A549 treated with ZK216348 at 1 μM for 4 hours (cell line): ENCODE results near the gene POLR3GL. TPM values are rescaled to one million over a fixed set of nuclear protein-coding genes. Genes with fewer than 3 reads are reported as not detected.

ENCODE experiments used
- total RNA-seq: library from RNA; stranded (reverse); fragments of 200-300 nt; extraction: Qiagen RNA extraction; gene quantifications from 5 replicates; pipeline ENCODE4 v1.2.3, GENCODE V29; 2022; ENCODE audit warnings: low read depth

POLR3GL gene
- total RNA-seq: 10.3 to 13.0 TPM (median 11.8 TPM) in 5 replicates

GRCh38 chr1:145964328-145965118, at the start of gene POLR3GL, which contains the start of gene ANKRD34A:
Gene POLR3GL (plus strand): TSS chr1:145964690. CDS start chr1:145974866, 10,176 bp downstream.
Gene ANKRD34A (minus strand): TSS chr1:145964575. CDS start chr1:145961759, 2,816 bp downstream.

GRCh38 chr1:145918144-145918991, 46.1 kb upstream of the POLR3GL start, which contains the start of gene PEX11B:
Gene PEX11B (minus strand): TSS chr1:145918717. CDS start chr1:145918688, 29 bp downstream.

GRCh38 chr1:145927063-145927886, 37.2 kb upstream of the POLR3GL start, which contains the start of gene RBM8A:
Gene RBM8A (minus strand): TSS chr1:145927484. CDS start chr1:145927426, 58 bp downstream.

GRCh38 chr1:145957443-145958319, 6.8 kb upstream of the POLR3GL start, which contains the start of gene LIX1L:
Gene LIX1L (minus strand): TSS chr1:145958017. CDS start chr1:145957927, 90 bp downstream.

GRCh38 chr1:145996433-145997015, 32.0 kb downstream of the POLR3GL start, which contains the start of gene TXNIP:
Gene TXNIP (minus strand): TSS chr1:145996579. CDS start chr1:145996266, 313 bp downstream.

GRCh38 chr1:146021622-146022402, 57.3 kb downstream of the POLR3GL start, which contains the start of gene HJV:
Gene HJV (minus strand): TSS chr1:146021735. CDS start chr1:146020231, 1,504 bp downstream.

Other genes starting within 250 kb of the POLR3GL start
- gene CD160, start 245.2 kb upstream of the POLR3GL start, total RNA-seq: not detected in 5 replicates
- 11.1 to 12.5 TPM (median 12.1 TPM) in 5 replicates for gene RNF115, start 140.6 kb upstream of the POLR3GL start, total RNA-seq
- 33.2 to 36.2 TPM (median 34.6 TPM) in 5 replicates for gene POLR3C, start 140.5 kb upstream of the POLR3GL start, total RNA-seq
- 5.2 to 7.7 TPM (median 6.4 TPM) in 5 replicates for gene NUDT17, start 119.1 kb upstream of the POLR3GL start, total RNA-seq
- gene PIAS3, start 105.6 kb upstream of the POLR3GL start, total RNA-seq: 29.2 to 40.6 TPM (median 34.2 TPM) in 5 replicates
- gene ANKRD35, start 78.8 kb upstream of the POLR3GL start, total RNA-seq: not detected in 5 replicates
- 0.88 to 1.7 TPM (median 1.1 TPM) in 5 replicates for gene ITGA10, start 54.6 kb upstream of the POLR3GL start, total RNA-seq
- 25.4 to 40.2 TPM (median 31.3 TPM) in 5 replicates for gene PEX11B, start 46.0 kb upstream of the POLR3GL start, total RNA-seq
- gene RBM8A, start 37.2 kb upstream of the POLR3GL start, total RNA-seq: 207 to 293 TPM (median 217 TPM) in 5 replicates
- gene LIX1L, start 6.7 kb upstream of the POLR3GL start, total RNA-seq: 7.7 to 12.6 TPM (median 12.0 TPM) in 5 replicates
- gene ANKRD34A, start 115 bp upstream of the POLR3GL start, total RNA-seq: 0.11 to 0.36 TPM (median 0.20 TPM) in 5 replicates
- gene TXNIP, start 31.9 kb downstream of the POLR3GL start, total RNA-seq: 0.14 to 0.45 TPM (median 0.28 TPM) in 5 replicates
- not detected in 5 replicates for gene HJV, start 57.0 kb downstream of the POLR3GL start, total RNA-seq
- gene NBPF10, start 180.1 kb downstream of the POLR3GL start, total RNA-seq: 0.55 to 0.85 TPM (median 0.67 TPM) in 5 replicates